Natural killer cell (primary cell): ENCODE measurements around the gene BCLAF3. TPM values are rescaled to one million over a fixed set of nuclear protein-coding genes. Genes with fewer than 3 reads are reported as not detected.

Experiments
- ATAC-seq, 3 donors: fragments of 150-1000 bp in 2 of 3; fragments of 200-7000 bp in 1 of 3; cut with Tn5 transposase; 1 replicate in 1 of 3; 2 replicates in 2 of 3; pipeline ENCODE4 v1.10.0; 2021; ENCODE audit warnings: mild to moderate bottlenecking in 2 of 3, moderate library complexity in 2 of 3
- DNase-seq, 2 donors: peaks; one replicate each; pipeline versions ENCODE4 v3.0.0 to v3.0.0-alpha.2; 2013 to 2021; ENCODE audit warnings: mixed read lengths in 1 of 2
- H3K27ac ChIP-seq: one replicate; pipeline ENCODE4 v1.5.1; 2013; ENCODE audit warnings: mild to moderate bottlenecking, low read length
- H3K27me3 ChIP-seq: one replicate; pipeline ENCODE4 v1.6.1; 2013; ENCODE audit warnings: low read length; ENCODE audit not compliant: control insufficient read depth, insufficient read depth
- H3K36me3 ChIP-seq: one replicate; pipeline ENCODE4 v1.6.1; 2013; ENCODE audit warnings: low read length; ENCODE audit not compliant: control insufficient read depth, insufficient read depth
- H3K4me1 ChIP-seq: one replicate; pipeline ENCODE4 v1.6.1; 2013; ENCODE audit warnings: low read length; ENCODE audit not compliant: control insufficient read depth, insufficient read depth
- H3K4me3 ChIP-seq: one replicate; pipeline ENCODE4 v1.5.1; 2013; ENCODE audit warnings: low read length
- H3K9me3 ChIP-seq: one replicate; pipeline ENCODE4 v1.6.1; 2013; ENCODE audit warnings: low read length; ENCODE audit not compliant: control insufficient read depth, insufficient read depth
- H3K27ac Mint-ChIP-seq, 2 donors: one replicate each; pipeline ENCODE4 v1.8.0; 2022; ENCODE audit warnings: mild to moderate bottlenecking in 2 of 2, mixed read lengths in 2 of 2, moderate library complexity in 1 of 2
- H3K27me3 Mint-ChIP-seq, 2 donors: one replicate each; pipeline ENCODE4 v1.8.0; 2022; ENCODE audit warnings: low read depth in 2 of 2, mixed read lengths in 2 of 2
- H3K36me3 Mint-ChIP-seq: one replicate; pipeline ENCODE4 v1.8.0; 2022; ENCODE audit warnings: mixed read lengths
- H3K4me1 Mint-ChIP-seq, 2 donors: one replicate each; pipeline ENCODE4 v1.8.0; 2022; ENCODE audit warnings: mixed read lengths in 2 of 2
- H3K4me3 Mint-ChIP-seq: one replicate; pipeline ENCODE4 v1.8.0; 2022; ENCODE audit warnings: mild to moderate bottlenecking, moderate library complexity, mixed read lengths
- H3K9me3 Mint-ChIP-seq, 2 donors: one replicate each; pipeline ENCODE4 v1.8.0; 2022; ENCODE audit warnings: mixed read lengths in 2 of 2
- WGBS: methylation state at CpG from one replicate; pipeline ENCODE4 v1.1.7; 2013; ENCODE audit warnings: missing lambda C conversion rate; ENCODE audit not compliant: insufficient coverage; 5-methylcytosine and 5-hydroxymethylcytosine counted together
- intact Hi-C: fragments of 100-400 bp; cut with micrococcal nuclease; formaldehyde crosslinking; loops from one replicate; pipeline ENCODE4 v1.14.2; 2022
- total RNA-seq, 4 donors: library from RNA; stranded (reverse); fragments of 120-200 nt in 1 of 4; gene quantifications; one replicate each; pipeline versions ENCODE4 v1.2.3 to v1.2.4, GENCODE V29; 2013 to 2022
- TF ChIP-seq, protein P1 (sequence below): fragments of 200-600 bp; IDR thresholded peaks from one replicate; pipeline ENCODE4 v1.8.0; 2022; ENCODE audit warnings: antibody characterized with exemption

Gene BCLAF3
- total RNA-seq, 3 donors from 2014 or later (not counting 1 experiment from before 2014, with no cell fraction given) = 16.5 to 20.8 (median 20.1) TPM

DNA sequence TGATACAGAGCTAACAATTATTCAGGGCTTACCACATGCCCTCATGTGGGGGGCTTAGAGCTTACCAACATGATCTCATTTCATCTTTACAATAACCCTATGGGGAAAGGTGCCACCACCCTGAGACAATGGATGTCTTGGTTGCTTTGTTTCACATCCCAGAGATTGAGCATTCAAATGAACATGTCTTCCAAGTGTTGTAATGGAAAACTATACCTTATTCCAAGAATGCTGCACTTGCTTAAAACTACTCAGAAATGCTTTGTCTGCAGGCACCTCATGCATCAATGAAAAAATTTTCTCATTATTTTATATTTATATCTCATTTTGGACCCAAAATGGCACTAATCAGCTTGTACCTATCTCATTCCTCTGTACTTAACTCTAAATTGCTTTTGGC, 34.6 kb downstream of the BCLAF3 start:
- no peaks in the 10 kb centered on the region for H3K9me3 ChIP-seq
- DNase-seq (no peak), ATAC-seq (no peak)
- Mint-ChIP-seq H3K4me3 (no peak overlapping the region), H3K9me3 (no peaks in the 10 kb centered on the region), H3K27me3 (no peaks in the 10 kb centered on the region), H3K4me1 (peaks cover 0 to 12% of the 10 kb centered on the region in 2 donors), H3K36me3 (no peaks in the 10 kb centered on the region), H3K27ac (no peak overlapping the region)
- H3K4me1 ChIP-seq = no peaks in the 10 kb centered on the region
- H3K27ac ChIP-seq = no peak overlapping the region
- H3K27me3 ChIP-seq = no peaks in the 10 kb centered on the region
- H3K4me3 ChIP-seq = no peak overlapping the region
- TF ChIP-seq, protein P1, sequence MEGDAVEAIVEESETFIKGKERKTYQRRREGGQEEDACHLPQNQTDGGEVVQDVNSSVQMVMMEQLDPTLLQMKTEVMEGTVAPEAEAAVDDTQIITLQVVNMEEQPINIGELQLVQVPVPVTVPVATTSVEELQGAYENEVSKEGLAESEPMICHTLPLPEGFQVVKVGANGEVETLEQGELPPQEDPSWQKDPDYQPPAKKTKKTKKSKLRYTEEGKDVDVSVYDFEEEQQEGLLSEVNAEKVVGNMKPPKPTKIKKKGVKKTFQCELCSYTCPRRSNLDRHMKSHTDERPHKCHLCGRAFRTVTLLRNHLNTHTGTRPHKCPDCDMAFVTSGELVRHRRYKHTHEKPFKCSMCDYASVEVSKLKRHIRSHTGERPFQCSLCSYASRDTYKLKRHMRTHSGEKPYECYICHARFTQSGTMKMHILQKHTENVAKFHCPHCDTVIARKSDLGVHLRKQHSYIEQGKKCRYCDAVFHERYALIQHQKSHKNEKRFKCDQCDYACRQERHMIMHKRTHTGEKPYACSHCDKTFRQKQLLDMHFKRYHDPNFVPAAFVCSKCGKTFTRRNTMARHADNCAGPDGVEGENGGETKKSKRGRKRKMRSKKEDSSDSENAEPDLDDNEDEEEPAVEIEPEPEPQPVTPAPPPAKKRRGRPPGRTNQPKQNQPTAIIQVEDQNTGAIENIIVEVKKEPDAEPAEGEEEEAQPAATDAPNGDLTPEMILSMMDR = no peak
- intact Hi-C loops = no loop called here
- H3K36me3 ChIP-seq = no peaks in the 10 kb centered on the region

DNA sequence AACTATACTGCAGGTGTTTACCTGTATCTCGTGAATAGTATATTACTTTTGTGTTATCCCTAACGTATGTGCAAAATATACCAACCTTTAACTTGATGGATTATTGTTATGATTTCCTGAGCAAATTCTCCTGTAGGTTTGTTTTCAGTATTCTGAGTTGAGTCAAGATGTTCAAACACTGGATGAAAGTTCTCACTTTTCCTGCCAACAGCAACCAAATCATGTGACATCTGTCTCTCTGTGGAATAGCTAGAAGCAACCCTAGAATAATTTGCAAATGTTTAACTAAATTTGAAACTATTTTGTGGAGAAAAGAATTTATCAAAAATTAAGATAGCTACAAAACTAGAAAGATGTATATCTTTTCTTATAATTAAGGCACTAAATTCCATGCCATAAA, 35.6 kb downstream of the BCLAF3 start:
- H3K4me1 ChIP-seq = no peaks in the 10 kb centered on the region
- TF ChIP-seq, protein P1 = no peak
- H3K36me3 ChIP-seq = no peaks in the 10 kb centered on the region
- intact Hi-C loops = no loop called here
- no peaks in the 10 kb centered on the region for H3K27me3 ChIP-seq
- DNase-seq (no peak), ATAC-seq (no peak)
- H3K4me3 ChIP-seq = no peak overlapping the region
- no CpG with 5 or more reads among the region's 2 CpGs for WGBS
- H3K27ac ChIP-seq = no peak overlapping the region
- Mint-ChIP-seq H3K9me3 (no peaks in the 10 kb centered on the region), H3K4me3 (no peak overlapping the region), H3K36me3 (no peaks in the 10 kb centered on the region), H3K4me1 (peaks cover 0 to 5% of the 10 kb centered on the region in 2 donors), H3K27me3 (no peaks in the 10 kb centered on the region), H3K27ac (no peak overlapping the region)
- no peaks in the 10 kb centered on the region for H3K9me3 ChIP-seq

DNA sequence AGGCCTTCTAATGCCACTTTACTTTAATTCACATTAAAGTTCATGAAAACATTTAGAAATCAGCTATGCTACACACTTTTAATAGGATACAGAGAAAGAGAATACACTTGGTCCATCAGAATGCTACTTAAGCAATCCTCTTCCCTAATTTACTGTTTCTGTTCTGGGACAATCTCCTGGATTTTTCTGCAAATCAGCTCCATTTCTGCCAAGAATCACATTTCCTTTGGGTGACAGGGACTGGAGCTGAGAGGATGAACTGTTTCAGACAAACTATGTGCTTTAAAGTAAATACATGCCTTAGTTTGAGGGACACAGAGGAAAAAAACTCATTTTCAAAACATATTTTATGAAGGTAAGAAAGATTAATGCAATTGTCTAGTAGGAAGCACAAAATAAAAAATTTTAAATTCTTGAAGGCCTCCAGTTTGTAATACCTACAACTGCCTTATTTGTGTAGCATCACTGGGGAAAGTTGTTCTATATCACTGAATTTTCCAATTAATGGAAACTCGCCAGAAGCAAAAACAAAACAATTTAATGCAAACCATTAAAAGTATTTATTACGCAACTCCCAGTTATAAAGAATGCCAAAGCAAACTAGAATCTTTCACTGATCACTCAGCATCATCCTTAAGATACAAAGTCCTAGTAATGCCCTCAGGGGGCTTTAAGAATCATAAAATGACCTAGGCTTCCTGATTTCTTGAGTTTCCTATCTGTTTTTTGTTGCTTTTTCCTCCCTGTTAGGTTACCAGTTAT, 36.3 kb downstream of the BCLAF3 start:
- peaks cover 0 to 5% of the 10 kb centered on the region in 2 donors for H3K4me1 Mint-ChIP-seq
- H3K27ac Mint-ChIP-seq = no peak overlapping the region
- Histone ChIP-seq H3K9me3 (no peaks in the 10 kb centered on the region), H3K27ac (no peak overlapping the region), H3K36me3 (no peaks in the 10 kb centered on the region), H3K4me1 (no peaks in the 10 kb centered on the region), H3K4me3 (no peak overlapping the region), H3K27me3 (no peaks in the 10 kb centered on the region)
- no peaks in the 10 kb centered on the region for H3K9me3 Mint-ChIP-seq
- DNase-seq (no peak), ATAC-seq (no peak)
- TF ChIP-seq, protein P1 = no peak
- no peak overlapping the region for H3K4me3 Mint-ChIP-seq
- no peaks in the 10 kb centered on the region for H3K27me3 Mint-ChIP-seq
- 100% methylated on average over 1 of the region's 2 CpGs for WGBS
- H3K36me3 Mint-ChIP-seq = no peaks in the 10 kb centered on the region
- intact Hi-C loops = no loop called here

DNA sequence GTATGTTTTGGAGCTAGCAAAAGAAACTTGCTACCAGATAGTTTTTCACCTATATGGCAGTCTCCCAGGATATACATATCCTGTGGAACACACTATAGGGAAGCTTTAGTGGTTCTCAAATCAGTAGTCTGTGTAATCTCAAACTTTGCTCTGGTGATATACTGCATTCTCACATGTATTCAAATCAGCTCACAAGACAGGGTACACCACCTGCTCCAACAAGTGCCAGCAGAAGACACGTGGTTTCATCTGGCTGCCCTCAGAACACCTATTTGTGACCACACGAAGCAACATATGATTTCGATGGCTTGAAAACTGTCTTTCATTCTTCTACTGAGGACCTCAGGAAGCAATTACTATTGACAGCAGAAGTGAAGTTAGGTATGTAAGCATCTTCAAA, 37.7 kb downstream of the BCLAF3 start:
- H3K4me3 Mint-ChIP-seq = no peak overlapping the region
- no peak for DNase-seq
- Histone ChIP-seq H3K9me3 (no peaks in the 10 kb centered on the region), H3K27ac (no peak overlapping the region), H3K27me3 (no peaks in the 10 kb centered on the region), H3K4me3 (no peak overlapping the region), H3K36me3 (peaks cover 1% of the 10 kb centered on the region), H3K4me1 (no peaks in the 10 kb centered on the region)
- ATAC-seq = no peak
- no peaks in the 10 kb centered on the region for H3K36me3 Mint-ChIP-seq
- H3K27ac Mint-ChIP-seq = no peak overlapping the region
- 76% methylated on average over 3 of the region's 3 CpGs for WGBS
- intact Hi-C loops = no loop called here
- H3K27me3 Mint-ChIP-seq = no peaks in the 10 kb centered on the region
- TF ChIP-seq, protein P1 = no peak
- H3K4me1 Mint-ChIP-seq = peaks cover 0 to 2% of the 10 kb centered on the region in 2 donors
- H3K9me3 Mint-ChIP-seq = no peaks in the 10 kb centered on the region
